WI38 (cell line): ENCODE data around the gene INO80B.
A peak's percentile ranks its signal among the peaks of the same experiment; 100 is the strongest.

Experiments used
- H3K4me3 ChIP-seq: 2 replicates; pipeline ENCODE4 v1.5.1; 2011; ENCODE audit warnings: low read depth, mild to moderate bottlenecking, control low read depth, low read length
- TF ChIP-seq, protein P1 (sequence below): IDR thresholded peaks from 2 replicates; pipeline ENCODE4 v1.5.1; 2012; ENCODE audit warnings: low read depth, mild to moderate bottlenecking, control low read depth, low read length

The INO80B gene

DNA sequence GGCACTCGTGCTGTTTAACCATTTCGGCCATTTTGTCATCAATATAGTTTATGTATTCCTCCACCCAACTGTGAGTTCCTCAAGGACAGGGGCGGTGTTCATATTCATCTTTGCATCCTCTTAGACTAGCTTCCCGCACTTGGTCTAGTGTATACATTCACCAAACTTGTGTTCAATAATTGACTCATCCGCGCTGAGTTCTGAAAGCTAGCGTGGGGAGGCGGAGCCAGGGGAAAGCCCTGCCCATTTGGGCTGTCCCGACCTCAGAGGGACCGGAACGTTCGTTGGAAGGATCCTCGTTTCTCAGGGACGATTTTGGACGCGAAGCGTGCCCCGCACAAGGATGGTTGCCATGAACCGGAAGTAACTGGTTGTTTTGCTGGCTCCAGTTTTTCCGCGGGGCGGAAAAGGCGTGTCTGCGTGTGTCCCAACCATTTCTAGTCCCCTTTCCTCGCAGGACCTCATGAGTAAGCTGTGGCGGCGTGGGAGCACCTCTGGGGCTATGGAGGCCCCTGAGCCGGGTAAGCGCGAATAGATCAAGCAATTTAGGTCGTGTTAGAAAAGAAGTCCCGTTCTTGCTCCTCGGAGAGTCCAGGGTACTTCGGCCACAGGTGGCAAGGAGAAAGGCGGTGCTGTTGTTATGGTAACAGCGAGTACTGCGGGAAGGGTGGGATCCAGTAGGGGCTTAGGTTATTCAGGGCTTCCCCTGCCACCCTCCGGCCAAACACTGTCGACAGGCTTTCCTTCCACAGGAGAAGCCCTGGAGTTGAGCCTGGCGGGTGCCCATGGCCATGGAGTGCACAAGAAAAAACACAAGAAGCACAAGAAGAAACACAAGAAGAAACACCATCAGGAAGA is at the start of gene INO80B:
TSS of gene INO80B (plus strand) at position 434 of the 858 bp plus-strand sequence. CDS start at position 464, 30 bp downstream.
- TF ChIP-seq, protein P1, sequence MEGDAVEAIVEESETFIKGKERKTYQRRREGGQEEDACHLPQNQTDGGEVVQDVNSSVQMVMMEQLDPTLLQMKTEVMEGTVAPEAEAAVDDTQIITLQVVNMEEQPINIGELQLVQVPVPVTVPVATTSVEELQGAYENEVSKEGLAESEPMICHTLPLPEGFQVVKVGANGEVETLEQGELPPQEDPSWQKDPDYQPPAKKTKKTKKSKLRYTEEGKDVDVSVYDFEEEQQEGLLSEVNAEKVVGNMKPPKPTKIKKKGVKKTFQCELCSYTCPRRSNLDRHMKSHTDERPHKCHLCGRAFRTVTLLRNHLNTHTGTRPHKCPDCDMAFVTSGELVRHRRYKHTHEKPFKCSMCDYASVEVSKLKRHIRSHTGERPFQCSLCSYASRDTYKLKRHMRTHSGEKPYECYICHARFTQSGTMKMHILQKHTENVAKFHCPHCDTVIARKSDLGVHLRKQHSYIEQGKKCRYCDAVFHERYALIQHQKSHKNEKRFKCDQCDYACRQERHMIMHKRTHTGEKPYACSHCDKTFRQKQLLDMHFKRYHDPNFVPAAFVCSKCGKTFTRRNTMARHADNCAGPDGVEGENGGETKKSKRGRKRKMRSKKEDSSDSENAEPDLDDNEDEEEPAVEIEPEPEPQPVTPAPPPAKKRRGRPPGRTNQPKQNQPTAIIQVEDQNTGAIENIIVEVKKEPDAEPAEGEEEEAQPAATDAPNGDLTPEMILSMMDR: no peak
- H3K4me3 ChIP-seq: peak within 1 kb of the TSS; percentile 72

DNA sequence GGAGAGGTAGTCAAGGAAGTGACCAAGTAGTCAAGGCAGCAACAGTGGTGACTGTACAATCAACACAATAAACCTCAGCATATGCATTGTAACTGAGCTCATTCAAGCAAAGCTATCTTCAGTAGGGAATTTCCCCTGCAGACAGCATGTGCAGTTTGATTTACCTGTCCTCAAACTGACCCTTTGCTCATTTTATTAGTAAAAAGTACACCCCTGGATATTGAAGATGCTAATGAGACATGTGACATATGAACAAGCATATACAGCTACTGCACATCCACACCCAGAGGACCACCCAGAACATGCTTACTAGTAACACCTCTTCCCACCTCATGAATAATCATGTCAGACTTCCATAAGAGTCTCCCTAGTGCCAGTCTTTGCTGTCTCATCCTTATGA is 48.9 kb upstream of the INO80B start:
- TF ChIP-seq, protein P1: no peak
- H3K4me3 ChIP-seq: no peak overlapping the region

- TF ChIP-seq, protein P1: no peak
- no peak overlapping the region for H3K4me3 ChIP-seq
Observed at GRCh38 chr2:74407682-74408081, 47.2 kb upstream of the INO80B start.

DNA sequence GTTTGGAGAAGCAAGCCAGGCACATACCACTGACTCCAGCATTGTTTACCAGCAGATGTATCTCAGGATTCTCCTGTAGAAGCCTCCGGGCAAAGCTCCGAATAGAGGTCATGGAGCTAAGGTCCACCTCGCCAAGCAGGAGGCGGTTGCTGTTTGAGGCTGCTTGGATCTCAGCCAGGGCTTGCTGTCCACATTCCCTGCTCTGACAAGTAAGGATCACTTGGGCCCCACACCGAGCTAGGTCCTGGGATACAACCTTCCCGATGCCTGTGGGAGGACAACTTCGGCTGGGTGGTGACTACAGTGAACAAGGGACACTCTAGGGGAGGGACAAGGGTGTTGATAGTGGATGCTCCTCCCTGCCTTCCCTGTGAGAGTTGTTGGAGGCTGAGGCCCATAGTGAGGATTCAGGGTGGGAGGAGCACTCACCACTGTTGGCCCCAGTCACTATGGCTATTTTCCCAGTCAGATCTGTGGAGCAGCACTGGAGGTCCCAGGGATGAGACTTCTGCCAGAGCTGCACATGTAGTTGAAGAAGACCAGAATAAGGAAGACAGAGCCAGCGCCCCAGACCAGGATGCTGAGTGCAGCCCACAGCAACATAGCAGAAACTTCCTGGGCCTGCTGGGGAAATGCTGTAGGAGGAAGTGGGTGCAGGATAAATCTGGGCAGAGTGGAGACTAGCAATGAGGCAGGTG is 41.7 kb upstream of the INO80B start:
- TF ChIP-seq, protein P1: no peak

DNA sequence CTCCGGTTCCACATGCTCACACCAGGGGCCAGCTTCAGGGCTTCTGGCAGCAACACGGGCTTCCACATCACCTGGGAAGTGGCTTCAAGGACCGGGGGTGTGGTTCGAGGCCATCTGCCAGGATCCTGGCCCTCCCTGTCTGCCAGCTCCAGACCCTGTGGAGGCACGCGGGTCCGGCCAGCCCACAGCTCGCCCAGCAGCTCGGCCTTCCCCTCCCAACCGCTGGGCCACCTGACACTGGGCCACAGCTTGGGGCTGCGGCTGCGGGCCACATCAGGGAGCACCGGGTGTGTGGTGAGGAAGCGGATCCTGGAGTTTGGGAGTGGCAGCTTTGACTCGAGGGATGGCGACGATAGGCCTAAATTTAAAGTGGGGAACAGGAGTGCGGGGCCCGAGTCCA is 40.4 kb upstream of the INO80B start:
- H3K4me3 ChIP-seq: no peak overlapping the region
- TF ChIP-seq, protein P1: no peak

More for the DNA sequence above, 41.7 kb upstream of the INO80B start:
- H3K4me3 ChIP-seq: no peak overlapping the region

- TF ChIP-seq, protein P1: no peak
- H3K4me3 ChIP-seq: no peak overlapping the region
Observed at GRCh38 chr2:74414881-74415761, 39.8 kb upstream of the INO80B start.
